GM18951 (cell line): ENCODE results near the gene ZFPL1.
A peak's percentile ranks its signal among the peaks of the same experiment; 100 is the strongest.

ENCODE experiments used
- POLR2A ChIP-seq: IDR thresholded peaks from 4 replicates; pipeline ENCODE4 v1.6.1; 2011; ENCODE audit warnings: mild to moderate bottlenecking; ENCODE audit not compliant: insufficient read length, insufficient read depth; ENCODE audit errors: extremely low read depth
- in situ Hi-C: fragments of 300-500 bp; cut with MboI; formaldehyde crosslinking; loops from one replicate; pipeline ENCODE4 v1.12.0; 2022; ENCODE audit warnings: low sequenced_read_pairs, mixed read lengths, inconsistent platforms; ENCODE audit not compliant: unreplicated experiment

Gene ZFPL1

GRCh38 chr11:65134952-65135632, 51.1 kb downstream of the ZFPL1 start:
- in situ Hi-C loops = no loop called here
- TF ChIP-seq POLR2A = peak; percentile 73

- no peak for TF ChIP-seq POLR2A
- in situ Hi-C loops = no loop called here
Observed at GRCh38 chr11:65135633-65136145, 51.7 kb downstream of the ZFPL1 start.

- no peak for TF ChIP-seq POLR2A
- in situ Hi-C loops = no loop called here
Observed at GRCh38 chr11:65136515-65137096, 52.6 kb downstream of the ZFPL1 start.
